HG03439 (cell line): ENCODE measurements around the gene CPLX1.

Source experiments
- ATAC-seq: cut with Tn5 transposase; IDR thresholded peaks from one replicate; pipeline ENCODE4 v1.9.1; 2021; ENCODE audit warnings: mild to moderate bottlenecking, moderate library complexity; ENCODE audit not compliant: unreplicated experiment

CPLX1 gene

GRCh38 chr4:825971-826330 lies at the start of gene CPLX1:
Gene CPLX1, minus strand, starts transcription at chr4:826129. Its CDS starts 1,607 bp downstream, at chr4:824522.
- ATAC-seq, result no peak

- ATAC-seq, result no peak
Measured at GRCh38 chr4:874971-875817, 49.3 kb upstream of the CPLX1 start.

DNA sequence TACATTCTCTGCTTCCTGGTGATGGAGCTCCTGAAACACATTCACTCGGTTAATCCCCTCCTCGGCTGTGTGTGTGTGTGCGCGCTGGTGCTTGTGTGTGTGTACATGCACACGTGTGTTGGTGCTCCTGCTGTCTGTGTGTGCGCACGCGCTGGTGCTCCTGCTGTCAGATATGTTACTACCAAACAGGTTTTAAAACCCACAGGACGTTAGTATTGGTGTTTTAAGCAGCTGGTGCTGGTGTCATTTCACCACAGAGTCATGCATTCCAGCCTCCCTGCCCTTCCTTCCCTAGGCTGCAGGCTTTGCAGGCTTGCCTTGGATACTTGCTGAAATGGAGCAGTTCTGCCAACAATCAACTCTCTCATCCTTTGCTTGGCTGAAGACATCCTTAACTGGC lies 48.1 kb upstream of the CPLX1 start:
- no peak for ATAC-seq

DNA sequence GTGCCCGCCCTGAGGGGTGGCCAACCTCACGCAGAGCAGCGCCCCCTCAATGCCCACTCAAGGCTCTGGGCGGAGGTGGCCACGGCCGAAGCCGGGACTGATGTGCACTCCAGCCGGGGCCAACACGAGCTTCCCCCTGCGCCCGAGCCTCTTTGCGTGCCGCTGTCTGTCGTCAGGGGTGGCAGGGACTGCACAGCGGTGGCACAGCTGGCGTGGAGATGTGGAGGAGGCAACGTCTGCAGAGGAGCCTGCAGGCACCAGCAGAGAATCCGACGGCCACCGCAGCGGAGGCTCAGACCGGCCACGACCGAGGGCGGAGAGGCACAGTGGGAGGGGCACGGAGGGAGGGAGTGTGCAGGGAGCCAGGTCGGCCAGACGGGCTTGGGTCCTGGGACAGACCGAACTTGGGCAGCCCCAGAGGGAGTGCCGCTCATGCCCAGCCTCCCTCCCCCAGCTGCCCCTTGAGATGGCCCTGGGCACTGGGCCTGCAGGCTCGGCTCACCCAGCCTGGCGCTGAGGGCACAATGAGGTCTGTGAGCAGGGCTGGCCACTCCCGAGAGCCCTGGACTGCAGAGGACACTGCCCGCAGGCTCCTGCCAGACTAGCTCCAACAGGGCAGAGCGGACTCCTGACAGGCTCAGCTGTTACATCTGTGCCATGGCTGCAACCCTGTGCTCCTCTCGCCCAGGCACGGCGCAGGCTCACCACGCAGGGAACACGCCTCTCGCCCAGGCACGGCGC lies 46.5 kb upstream of the CPLX1 start:
- ATAC-seq, result no peak

DNA sequence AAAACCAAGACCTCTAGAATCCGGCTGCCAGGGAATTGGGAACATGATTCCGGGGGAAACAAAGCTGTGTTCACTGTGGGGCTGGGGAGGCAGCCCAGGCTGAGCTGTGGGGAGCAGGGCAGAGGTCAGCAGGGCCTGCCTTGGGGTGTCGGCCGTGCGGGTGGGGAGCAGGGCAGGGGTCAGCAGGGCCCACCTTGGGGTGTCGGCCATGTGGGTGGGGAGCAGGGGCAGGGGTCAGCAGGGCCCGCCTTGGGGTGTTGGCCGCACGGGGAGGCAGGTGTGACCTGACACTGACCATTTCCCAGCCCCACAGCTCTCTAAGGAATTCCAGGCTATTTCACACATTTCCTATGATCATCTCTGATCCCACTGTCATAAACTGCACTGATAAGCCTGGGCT lies 45.6 kb upstream of the CPLX1 start:
- no peak for ATAC-seq

DNA sequence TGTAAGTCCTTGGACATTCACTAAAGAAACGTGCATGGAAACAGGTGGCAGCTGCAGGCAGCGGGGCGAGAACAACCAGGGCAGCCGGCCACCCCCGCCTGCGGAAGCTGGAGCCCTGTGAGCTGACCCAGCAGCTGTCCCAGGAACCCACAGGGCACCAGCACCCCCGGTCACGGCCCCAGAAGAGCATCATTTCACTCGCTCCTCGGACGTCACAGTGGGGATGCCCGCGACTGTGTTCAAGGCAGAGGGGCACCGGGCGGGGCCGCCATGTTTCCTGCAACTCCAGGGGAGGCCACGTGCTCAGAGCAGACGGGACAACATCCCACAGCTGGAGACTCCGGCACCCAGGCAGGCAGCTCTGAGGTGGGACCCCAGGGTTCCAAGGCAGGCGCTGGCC lies 45.0 kb upstream of the CPLX1 start:
- ATAC-seq, result no peak

GRCh38 chr4:869776-870175 lies 43.8 kb upstream of the CPLX1 start:
- ATAC-seq, result no peak

DNA sequence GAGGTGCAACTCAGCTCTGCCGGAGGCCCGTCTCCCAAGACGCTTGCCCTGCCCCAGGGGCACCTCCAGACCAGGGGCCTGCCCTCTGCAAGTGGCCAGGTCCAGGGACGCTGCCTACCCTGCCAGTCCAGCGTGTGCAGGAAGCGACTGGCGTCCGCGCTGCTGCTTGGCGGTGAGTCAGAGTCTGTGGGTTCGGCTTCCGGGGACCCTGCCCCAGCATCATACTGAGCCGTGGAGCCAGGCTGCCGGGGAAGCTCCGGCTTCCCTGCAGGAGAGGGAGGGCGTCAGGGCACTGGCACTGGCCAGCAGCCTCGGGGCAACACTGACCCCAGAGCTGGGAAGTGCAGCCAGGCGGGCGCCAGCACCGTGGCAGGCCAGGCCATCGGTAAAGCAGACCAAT lies 42.5 kb upstream of the CPLX1 start:
- no peak for ATAC-seq

DNA sequence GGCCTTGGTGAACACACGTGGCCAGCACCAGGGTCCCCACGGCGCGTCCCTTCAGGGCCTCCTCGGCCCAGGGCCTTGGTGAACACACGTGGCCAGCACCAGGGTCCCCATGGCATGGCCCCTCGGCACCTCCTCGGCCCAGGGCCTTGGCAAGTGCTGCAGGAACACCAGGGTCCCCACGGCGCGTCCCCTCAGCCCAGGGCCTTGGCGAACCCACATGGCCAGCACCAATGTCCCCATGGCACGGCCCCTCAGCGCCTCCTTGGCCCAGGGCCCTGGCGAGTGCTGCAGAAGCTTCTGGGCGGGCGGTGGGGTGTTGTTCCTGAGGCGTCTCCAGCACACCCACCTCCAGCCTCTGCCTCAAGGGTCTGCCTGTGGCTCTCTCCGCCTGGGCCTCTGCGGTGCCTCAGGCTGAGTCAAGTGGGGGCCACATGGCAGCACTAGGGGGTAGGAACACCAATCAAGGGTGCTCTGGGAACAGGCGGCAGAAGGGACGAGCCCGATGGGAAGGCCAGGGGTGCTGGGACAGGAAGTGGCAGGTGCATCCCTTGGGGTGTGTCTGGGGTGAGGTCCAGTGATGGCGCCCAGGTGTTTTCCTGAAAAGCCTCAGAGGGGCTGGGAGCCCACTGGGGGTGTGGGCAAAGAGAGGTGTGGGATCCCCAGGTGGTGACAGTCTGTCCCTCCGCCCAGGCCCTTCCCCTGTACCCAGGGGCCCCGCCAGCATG lies 41.8 kb upstream of the CPLX1 start:
- no peak for ATAC-seq

GRCh38 chr4:866761-867390 lies 40.9 kb upstream of the CPLX1 start:
- ATAC-seq, result no peak

DNA sequence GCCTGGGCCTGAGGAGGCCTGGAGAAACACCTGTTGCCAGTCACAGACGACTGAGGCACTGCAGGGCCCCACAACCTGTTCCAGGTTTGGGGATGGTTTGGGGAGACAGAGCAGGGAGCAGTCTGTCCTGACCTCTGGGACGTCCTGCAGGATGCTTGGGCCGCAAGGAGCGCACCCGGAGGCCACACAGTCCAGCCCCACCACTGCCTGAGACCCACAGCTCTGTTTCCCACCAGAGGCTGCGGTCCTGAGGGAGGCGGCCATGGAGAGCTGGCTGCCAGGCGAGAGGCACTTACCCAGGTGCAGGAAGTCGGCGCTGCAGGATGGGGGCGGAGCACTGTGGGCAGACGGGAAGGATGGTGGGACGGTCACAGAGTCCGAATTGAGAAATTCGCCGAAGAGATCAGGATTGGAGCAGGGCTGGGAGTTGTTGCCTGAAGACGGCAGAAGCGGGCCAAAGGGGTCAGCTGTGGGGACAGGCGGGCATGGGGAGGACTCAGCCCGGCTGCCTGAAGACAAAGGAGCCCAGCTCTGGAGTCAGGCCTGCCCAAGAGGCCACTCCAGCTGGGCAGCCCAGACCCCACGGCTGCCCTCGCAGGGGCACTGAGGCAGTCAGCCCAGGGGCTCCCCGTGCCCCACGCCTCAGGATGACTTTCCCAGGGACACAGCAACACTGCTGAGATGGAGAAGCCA lies 40.3 kb upstream of the CPLX1 start:
- ATAC-seq, result no peak

DNA sequence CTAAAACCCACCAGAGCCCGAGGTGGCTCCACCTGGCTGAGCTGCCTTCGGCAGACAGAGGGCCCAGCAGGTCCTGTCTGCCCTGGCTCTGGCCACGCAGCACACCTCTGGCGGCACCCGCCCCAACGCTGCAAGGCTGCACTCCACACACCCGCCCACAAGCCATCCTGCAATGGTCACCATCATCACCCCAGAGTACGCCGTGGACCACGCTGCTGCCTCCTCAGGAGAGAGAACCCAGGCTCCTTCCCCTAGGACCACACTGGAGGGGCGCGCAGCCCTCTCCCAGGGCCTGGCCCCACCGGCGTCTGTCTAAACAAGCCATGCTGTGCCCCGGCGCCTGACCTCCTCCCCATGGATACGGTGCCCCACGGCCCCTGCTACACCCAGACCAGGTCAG lies 39.6 kb upstream of the CPLX1 start:
- no peak for ATAC-seq

DNA sequence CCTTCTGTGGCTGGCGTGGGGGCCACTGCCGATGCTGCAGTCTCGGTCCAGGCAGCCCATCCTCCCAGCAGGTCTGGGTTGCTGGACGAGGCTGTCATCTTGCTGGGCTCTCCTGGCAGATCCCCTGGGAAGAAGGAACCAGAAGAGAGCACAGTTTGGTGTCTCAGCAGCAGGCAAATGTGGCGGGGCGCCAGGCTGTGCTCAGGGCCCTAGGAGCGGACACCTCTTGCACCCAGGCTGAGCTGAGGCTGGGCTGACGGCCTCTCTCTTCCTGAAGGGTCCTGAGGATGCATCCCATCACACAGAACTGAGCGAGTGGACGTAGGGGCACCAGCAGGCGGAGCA lies 39.2 kb upstream of the CPLX1 start:
- ATAC-seq, result no peak

GRCh38 chr4:864456-865120 lies 38.7 kb upstream of the CPLX1 start:
- no peak for ATAC-seq

DNA sequence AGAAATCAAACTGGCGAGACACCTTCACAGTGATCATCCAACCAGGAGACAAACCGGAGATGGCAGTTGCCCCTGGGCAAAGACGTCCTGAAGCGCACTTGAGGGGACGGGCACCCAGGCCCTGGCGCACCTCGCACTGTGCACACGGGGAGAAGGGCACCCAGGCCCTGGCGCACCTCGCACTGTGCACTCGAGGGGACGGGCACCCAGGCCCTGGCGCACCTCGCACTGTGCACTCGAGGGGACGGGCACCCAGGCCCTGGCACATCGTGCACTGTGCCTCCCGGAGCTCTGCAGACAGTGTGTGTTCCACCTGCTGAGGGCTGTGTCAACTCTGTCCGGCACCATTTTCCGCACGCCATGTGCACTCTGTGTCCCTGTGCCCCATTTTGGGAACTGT lies 34.6 kb upstream of the CPLX1 start:
- ATAC-seq, result no peak

- ATAC-seq, result no peak
Measured at GRCh38 chr4:859496-859895, 33.6 kb upstream of the CPLX1 start.

GRCh38 chr4:858831-859451 lies 33.0 kb upstream of the CPLX1 start:
- no peak for ATAC-seq

DNA sequence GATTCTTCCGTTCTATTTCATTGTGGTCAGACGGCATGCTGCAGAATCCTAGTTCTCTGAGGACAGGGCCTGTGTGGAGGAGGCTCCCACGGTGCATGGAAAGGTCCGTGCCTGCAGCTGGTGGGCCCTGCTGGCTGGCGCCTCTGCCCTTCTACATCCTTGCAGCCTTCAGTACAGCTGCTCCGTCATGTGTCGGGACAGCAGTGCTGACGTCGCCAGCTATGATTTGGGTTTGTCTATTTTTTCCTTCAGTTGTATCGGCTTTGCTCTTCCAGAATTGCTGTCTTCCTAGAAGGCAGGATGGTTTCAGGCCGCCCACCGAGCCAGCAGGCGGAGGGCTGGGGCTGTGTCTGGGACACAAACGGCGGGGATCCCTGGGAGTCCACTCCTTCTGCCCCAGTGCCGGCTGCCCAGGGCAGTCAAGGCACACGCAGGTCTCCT lies 32.1 kb upstream of the CPLX1 start:
- no peak for ATAC-seq

GRCh38 chr4:857461-857860 lies 31.5 kb upstream of the CPLX1 start:
- ATAC-seq, result no peak
